Kidney (tissue), 14 donors: Measurements from ENCODE around the gene TMEM164. TPM values are rescaled to one million over a fixed set of nuclear protein-coding genes. Genes with fewer than 3 reads are reported as not detected.
"Not testable (repeated sequence)": the region's sequence is repeated elsewhere in the genome, so short reads cannot be mapped to it uniquely, and the experiment has no call there.

Source experiments
- DNase-seq, 5 donors: peaks; one replicate each; pipeline ENCODE4 v3.0.0-alpha.2; 2013 to 2020
- FAIRE-seq: peaks from 2 replicates; lab custom pipeline; 2012; peaks lifted over from hg19 to GRCh38; lab: Jason Lieb, UNC
- H3K27ac ChIP-seq, 2 donors: one replicate each; pipeline ENCODE4 v1.7.0; 2013; ENCODE audit warnings: low read depth in 2 of 2, low read length in 2 of 2, inconsistent platforms in 1 of 2
- H3K27me3 ChIP-seq: one replicate; pipeline ENCODE4 v1.7.1; 2013; ENCODE audit warnings: low read length, inconsistent platforms; ENCODE audit not compliant: control insufficient read depth, insufficient read depth
- H3K36me3 ChIP-seq, 3 donors: one replicate each; pipeline versions ENCODE4 v1.7.0 to v1.7.1; 2013; ENCODE audit warnings: low read length in 3 of 3, control low read depth in 1 of 3, inconsistent platforms in 1 of 3; ENCODE audit not compliant: insufficient read depth in 3 of 3, control insufficient read depth in 2 of 3
- H3K4me1 ChIP-seq, 3 donors: one replicate each; pipeline versions ENCODE4 v1.7.0 to v1.7.1; 2013; ENCODE audit warnings: low read length in 3 of 3, inconsistent platforms in 1 of 3, low read depth in 1 of 3; ENCODE audit not compliant: control insufficient read depth in 2 of 3, insufficient read depth in 2 of 3
- H3K4me3 ChIP-seq, 3 donors: one replicate each; pipeline versions ENCODE4 v1.7.0 to v1.8.1; 2013; ENCODE audit warnings: low read length in 3 of 3, control low read depth in 1 of 3, inconsistent platforms in 1 of 3
- H3K9ac ChIP-seq, 3 donors: one replicate each; pipeline versions ENCODE4 v1.7.0 to v1.7.1; 2013; ENCODE audit warnings: low read length in 3 of 3, control low read depth in 1 of 3, inconsistent platforms in 1 of 3
- H3K9me3 ChIP-seq, 3 donors: one replicate each; pipeline versions ENCODE4 v1.7.0 to v1.7.1; 2013; ENCODE audit warnings: low read length in 3 of 3, control low read depth in 1 of 3, inconsistent platforms in 1 of 3; ENCODE audit not compliant: control insufficient read depth in 2 of 3, insufficient read depth in 1 of 3
- intact Hi-C: fragments of 100-400 bp; cut with DNase I; formaldehyde crosslinking; loops from one replicate; pipeline ENCODE4 v1.11.1; 2022
- polyA plus RNA-seq: library from polyadenylated mRNA; stranded (reverse); fragments of 350-450 nt; fragmentation: Illumina TruSeq; extraction: RNeasy Lipid Tissue Mini Kit (QIAGEN cat#74804); gene quantifications from one replicate; pipeline ENCODE4 v1.2.3, GENCODE V29; 2014; ENCODE audit warnings: low read depth, low replicate concordance; ENCODE audit not compliant: insufficient read depth
- total RNA-seq: library from RNA; stranded (reverse); fragmentation: NEBNext Ultra II Directional; extraction: Animal tissue kit (Norgen Biotek cat#: 25700); gene quantifications from one replicate; pipeline ENCODE4 v1.2.1, GENCODE V29; 2021
- TF ChIP-seq, protein P1 (sequence below): IDR thresholded peaks from 3 replicates; pipeline ENCODE4 v1.5.1; 2012; ENCODE audit warnings: mild to moderate bottlenecking, moderate library complexity, borderline replicate concordance; ENCODE audit not compliant: insufficient read depth; ENCODE audit errors: extremely low read depth
- donor health status: control.
- donor health status: control.
- donor health status: control.
- donor health status: control.
- donor health status: control.
- donor health status: DM: yes; HTN: yes; CAD: no.
- donor health status: Normal renal cell carcinoma (clear cell type).

The TMEM164 gene
- total and polyA plus RNA-seq, 2 donors from 2014 or later = 16.9 to 36.0 TPM

DNA sequence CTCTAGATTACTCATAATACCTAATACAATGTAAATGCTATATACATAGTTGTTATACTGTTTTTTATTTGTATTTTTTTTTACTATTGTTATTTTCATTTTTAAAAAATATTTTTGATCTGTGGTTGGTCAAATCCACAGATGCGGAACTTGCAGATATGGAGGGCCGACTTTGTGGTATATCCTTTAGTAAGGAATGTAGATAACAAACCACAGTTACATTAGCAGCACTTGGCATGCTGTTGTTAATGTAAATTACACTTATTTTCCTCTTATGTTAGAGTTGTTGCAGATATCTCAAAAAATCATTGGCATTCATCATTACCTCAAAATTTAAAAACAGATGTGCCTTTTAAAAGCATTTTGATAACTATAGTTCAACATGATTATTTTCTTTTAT, 151.0 kb downstream of the TMEM164 start:
- Histone ChIP-seq H3K9ac (no peak overlapping the region), H3K4me3 (no peak overlapping the region), H3K4me1 (no peaks in the 10 kb centered on the region), H3K36me3 (no peaks in the 10 kb centered on the region), H3K9me3 (no peaks in the 10 kb centered on the region), H3K27me3 (no peaks in the 10 kb centered on the region), H3K27ac (no peak overlapping the region)
- TF ChIP-seq, protein P1, sequence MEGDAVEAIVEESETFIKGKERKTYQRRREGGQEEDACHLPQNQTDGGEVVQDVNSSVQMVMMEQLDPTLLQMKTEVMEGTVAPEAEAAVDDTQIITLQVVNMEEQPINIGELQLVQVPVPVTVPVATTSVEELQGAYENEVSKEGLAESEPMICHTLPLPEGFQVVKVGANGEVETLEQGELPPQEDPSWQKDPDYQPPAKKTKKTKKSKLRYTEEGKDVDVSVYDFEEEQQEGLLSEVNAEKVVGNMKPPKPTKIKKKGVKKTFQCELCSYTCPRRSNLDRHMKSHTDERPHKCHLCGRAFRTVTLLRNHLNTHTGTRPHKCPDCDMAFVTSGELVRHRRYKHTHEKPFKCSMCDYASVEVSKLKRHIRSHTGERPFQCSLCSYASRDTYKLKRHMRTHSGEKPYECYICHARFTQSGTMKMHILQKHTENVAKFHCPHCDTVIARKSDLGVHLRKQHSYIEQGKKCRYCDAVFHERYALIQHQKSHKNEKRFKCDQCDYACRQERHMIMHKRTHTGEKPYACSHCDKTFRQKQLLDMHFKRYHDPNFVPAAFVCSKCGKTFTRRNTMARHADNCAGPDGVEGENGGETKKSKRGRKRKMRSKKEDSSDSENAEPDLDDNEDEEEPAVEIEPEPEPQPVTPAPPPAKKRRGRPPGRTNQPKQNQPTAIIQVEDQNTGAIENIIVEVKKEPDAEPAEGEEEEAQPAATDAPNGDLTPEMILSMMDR = no peak
- FAIRE-seq (peak; percentile 17), DNase-seq (no peak)
- intact Hi-C loops = no loop called here

DNA sequence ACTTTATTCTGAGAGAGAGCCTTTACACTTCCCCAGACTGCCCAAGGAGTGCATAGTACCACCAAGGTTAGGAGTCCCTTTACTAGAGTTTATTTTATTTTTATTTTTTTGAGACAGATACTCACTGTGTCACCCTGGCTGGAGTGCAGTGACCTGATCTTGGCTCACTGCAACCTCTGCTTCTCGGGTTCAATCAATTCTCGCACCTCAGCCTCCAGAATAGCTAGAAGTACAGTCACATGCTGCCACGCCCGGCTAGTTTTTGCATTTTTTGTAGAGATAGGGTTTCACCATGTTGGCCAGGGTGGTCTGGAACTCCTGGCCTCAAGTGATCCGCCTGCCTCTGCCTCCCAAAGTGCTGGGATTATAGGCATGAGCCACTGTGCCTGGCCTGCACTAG, 151.4 kb downstream of the TMEM164 start:
- H3K36me3 ChIP-seq, H3K9me3 ChIP-seq, intact Hi-C loops, H3K4me1 ChIP-seq, FAIRE-seq, H3K27me3 ChIP-seq, DNase-seq, H3K9ac ChIP-seq, H3K27ac ChIP-seq, H3K4me3 ChIP-seq: not testable (repeated sequence)

DNA sequence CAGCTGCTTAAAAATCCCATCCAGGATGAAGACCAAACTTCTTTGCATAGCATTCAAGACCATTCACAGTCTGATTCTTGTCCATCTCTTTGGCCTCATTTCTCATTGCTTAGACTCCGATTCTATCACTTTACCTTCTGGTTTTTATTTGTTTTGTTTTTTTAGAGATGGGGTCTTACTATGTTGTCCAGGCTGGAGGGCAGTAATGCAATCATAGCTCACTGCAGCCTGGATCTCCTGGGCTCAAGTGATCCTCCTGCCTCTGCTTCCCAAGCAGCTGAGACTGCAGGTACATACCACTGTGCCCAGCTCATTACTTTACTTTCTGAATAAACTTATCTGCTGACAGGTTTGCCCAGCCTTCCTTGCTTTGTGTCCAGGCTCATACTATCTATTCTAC, 152.8 kb downstream of the TMEM164 start:
- DNase-seq = no peak
- intact Hi-C loops = loop anchor here (5.0 kb wide), 1 partner anchor 257 kb away; no protein-coding TSS in a partner anchor

DNA sequence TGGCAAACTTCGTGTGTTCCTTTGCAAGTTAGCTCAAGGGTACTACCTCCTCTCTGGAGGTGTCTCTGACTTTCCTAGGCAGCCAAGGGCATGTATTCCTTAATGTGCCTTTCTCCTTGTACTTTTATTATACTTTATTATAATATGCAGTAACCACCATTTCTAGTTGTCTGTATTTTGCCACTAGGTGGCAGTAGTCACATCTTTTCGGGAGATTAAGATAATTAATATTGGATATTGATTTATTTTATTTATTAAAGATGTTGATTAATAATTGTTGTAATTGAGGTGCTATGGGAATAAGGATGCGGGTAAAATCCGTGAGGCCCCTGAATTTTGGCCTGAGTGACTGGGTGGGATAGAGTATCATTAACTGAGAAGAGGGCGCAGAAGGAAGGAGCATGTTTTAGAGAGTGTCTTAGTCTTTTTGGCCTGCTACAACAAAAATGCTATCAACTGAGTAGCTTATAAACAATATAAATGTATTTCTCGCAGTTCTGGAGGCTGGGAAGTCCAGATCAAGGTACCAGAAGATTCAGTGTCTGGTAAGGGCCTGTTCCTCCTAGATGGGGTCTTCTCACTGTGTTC, 153.3 kb downstream of the TMEM164 start:
- H3K4me3 ChIP-seq = no peak overlapping the region
- no peaks in the 10 kb centered on the region for H3K27me3 ChIP-seq
- no peaks in the 10 kb centered on the region for H3K4me1 ChIP-seq
- no peaks in the 10 kb centered on the region for H3K9me3 ChIP-seq
- intact Hi-C loops = loop anchor here (5.0 kb wide), 1 partner anchor 256 kb away; no protein-coding TSS in a partner anchor
- no peak for DNase-seq
- H3K27ac ChIP-seq = no peak overlapping the region
- no peak for FAIRE-seq
- H3K36me3 ChIP-seq = no peaks in the 10 kb centered on the region
- TF ChIP-seq, protein P1 = peak; percentile 29
- no peak overlapping the region for H3K9ac ChIP-seq

More for the DNA sequence above, 152.8 kb downstream of the TMEM164 start:
- no peak overlapping the region for H3K27ac ChIP-seq
- H3K27me3 ChIP-seq = no peaks in the 10 kb centered on the region
- no peak overlapping the region for H3K4me3 ChIP-seq
- H3K36me3 ChIP-seq = no peaks in the 10 kb centered on the region
- TF ChIP-seq, protein P1 = no peak
- no peaks in the 10 kb centered on the region for H3K9me3 ChIP-seq
- H3K9ac ChIP-seq = no peak overlapping the region
- no peak for FAIRE-seq
- no peaks in the 10 kb centered on the region for H3K4me1 ChIP-seq
